Ishikawa (cell line): ENCODE measurements around the gene KPNA4.

Source experiments
- CEBPB ChIP-seq: IDR thresholded peaks from 2 replicates; pipeline ENCODE4 v1.6.1; 2012
- CREB1 ChIP-seq: IDR thresholded peaks from 2 replicates; pipeline ENCODE4 v1.6.1; 2012; ENCODE audit warnings: low read depth
- EGR1 ChIP-seq: IDR thresholded peaks from 2 replicates; pipeline ENCODE4 v1.6.1; 2012
- EP300 ChIP-seq: IDR thresholded peaks from 2 replicates; pipeline ENCODE4 v1.6.1; 2012; ENCODE audit warnings: borderline replicate concordance
- FOXM1 ChIP-seq: IDR thresholded peaks from 2 replicates; pipeline ENCODE4 v1.6.1; 2012; ENCODE audit warnings: low read depth, borderline replicate concordance
- NFIC ChIP-seq: IDR thresholded peaks from 2 replicates; pipeline ENCODE4 v1.6.1; 2012
- RAD21 ChIP-seq: IDR thresholded peaks from 2 replicates; pipeline ENCODE4 v1.6.1; 2012; ENCODE audit warnings: low read depth
- TAF1 ChIP-seq: IDR thresholded peaks from 2 replicates; pipeline ENCODE4 v1.6.1; 2012; ENCODE audit warnings: low read depth, mild to moderate bottlenecking
- TCF12 ChIP-seq: IDR thresholded peaks from 2 replicates; pipeline ENCODE4 v1.6.1; 2012; ENCODE audit warnings: low read depth
- TEAD4 ChIP-seq: IDR thresholded peaks from 2 replicates; pipeline ENCODE4 v1.6.1; 2012
- YY1 ChIP-seq: IDR thresholded peaks from 2 replicates; pipeline ENCODE4 v1.6.1; 2012; ENCODE audit warnings: low read depth
- ZBTB7A ChIP-seq: IDR thresholded peaks from 2 replicates; pipeline ENCODE4 v1.6.1; 2012; ENCODE audit warnings: low read depth
- TF ChIP-seq, protein P1 (sequence below): IDR thresholded peaks from 2 replicates; pipeline ENCODE4 v1.6.1; 2012; ENCODE audit warnings: low read depth, mild to moderate bottlenecking
- TF ChIP-seq, protein P2 (sequence below): IDR thresholded peaks from 2 replicates; pipeline ENCODE4 v1.6.1; 2012
- TF ChIP-seq, protein P3 (sequence below): IDR thresholded peaks from 2 replicates; pipeline ENCODE4 v1.6.1; 2012

The KPNA4 gene

DNA sequence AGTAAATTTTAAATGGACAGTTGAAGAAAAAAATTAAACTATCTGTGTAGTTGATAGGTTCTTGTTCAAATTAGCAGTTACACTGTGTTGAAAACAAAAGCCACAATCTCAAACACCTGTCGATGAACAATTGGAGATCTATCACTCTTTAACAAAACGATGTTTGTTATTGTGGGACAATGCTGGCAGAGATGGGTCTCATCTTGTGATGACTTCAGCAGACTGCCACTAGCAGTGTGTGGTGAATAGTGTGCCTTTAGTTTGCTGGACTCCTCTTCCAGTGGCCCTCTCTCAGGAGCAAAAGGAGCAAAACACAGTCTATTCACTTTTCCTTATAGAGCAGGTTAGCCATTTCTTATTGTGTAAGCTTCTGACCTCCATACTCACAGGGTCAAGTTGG, 101.0 kb downstream of the KPNA4 start:
- TF ChIP-seq FOXM1 (no peak), CREB1 (no peak), ZBTB7A (no peak), CEBPB (no peak), TAF1 (no peak), TEAD4 (no peak), EGR1 (no peak)
- TF ChIP-seq, protein P1, sequence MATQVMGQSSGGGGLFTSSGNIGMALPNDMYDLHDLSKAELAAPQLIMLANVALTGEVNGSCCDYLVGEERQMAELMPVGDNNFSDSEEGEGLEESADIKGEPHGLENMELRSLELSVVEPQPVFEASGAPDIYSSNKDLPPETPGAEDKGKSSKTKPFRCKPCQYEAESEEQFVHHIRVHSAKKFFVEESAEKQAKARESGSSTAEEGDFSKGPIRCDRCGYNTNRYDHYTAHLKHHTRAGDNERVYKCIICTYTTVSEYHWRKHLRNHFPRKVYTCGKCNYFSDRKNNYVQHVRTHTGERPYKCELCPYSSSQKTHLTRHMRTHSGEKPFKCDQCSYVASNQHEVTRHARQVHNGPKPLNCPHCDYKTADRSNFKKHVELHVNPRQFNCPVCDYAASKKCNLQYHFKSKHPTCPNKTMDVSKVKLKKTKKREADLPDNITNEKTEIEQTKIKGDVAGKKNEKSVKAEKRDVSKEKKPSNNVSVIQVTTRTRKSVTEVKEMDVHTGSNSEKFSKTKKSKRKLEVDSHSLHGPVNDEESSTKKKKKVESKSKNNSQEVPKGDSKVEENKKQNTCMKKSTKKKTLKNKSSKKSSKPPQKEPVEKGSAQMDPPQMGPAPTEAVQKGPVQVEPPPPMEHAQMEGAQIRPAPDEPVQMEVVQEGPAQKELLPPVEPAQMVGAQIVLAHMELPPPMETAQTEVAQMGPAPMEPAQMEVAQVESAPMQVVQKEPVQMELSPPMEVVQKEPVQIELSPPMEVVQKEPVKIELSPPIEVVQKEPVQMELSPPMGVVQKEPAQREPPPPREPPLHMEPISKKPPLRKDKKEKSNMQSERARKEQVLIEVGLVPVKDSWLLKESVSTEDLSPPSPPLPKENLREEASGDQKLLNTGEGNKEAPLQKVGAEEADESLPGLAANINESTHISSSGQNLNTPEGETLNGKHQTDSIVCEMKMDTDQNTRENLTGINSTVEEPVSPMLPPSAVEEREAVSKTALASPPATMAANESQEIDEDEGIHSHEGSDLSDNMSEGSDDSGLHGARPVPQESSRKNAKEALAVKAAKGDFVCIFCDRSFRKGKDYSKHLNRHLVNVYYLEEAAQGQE: no peak
- TF ChIP-seq, protein P2, sequence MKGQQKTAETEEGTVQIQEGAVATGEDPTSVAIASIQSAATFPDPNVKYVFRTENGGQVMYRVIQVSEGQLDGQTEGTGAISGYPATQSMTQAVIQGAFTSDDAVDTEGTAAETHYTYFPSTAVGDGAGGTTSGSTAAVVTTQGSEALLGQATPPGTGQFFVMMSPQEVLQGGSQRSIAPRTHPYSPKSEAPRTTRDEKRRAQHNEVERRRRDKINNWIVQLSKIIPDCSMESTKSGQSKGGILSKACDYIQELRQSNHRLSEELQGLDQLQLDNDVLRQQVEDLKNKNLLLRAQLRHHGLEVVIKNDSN: no peak
- TF ChIP-seq, protein P3, sequence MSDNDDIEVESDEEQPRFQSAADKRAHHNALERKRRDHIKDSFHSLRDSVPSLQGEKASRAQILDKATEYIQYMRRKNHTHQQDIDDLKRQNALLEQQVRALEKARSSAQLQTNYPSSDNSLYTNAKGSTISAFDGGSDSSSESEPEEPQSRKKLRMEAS: no peak

DNA sequence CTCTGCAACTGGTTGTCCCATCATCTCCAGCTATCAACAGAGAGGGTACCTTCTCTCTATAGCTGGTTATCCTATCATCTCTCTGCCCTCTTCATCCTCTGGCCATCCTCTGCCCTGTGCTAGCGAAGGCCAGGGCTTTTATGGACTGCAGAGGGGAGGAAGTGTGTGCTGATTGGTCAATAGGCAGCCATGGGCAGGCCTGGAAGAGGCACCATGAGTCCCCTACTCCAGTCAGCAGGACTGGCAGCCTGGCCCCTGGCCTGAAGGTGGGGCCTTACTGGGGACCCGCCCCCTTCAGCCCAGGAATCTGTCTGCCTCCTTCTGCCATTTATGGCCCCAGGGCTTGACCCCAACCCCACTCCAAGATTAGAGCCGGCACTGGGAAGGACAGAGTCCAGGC, 105.3 kb downstream of the KPNA4 start:
- TF ChIP-seq, protein P3: no peak
- no peak for TF ChIP-seq RAD21

DNA sequence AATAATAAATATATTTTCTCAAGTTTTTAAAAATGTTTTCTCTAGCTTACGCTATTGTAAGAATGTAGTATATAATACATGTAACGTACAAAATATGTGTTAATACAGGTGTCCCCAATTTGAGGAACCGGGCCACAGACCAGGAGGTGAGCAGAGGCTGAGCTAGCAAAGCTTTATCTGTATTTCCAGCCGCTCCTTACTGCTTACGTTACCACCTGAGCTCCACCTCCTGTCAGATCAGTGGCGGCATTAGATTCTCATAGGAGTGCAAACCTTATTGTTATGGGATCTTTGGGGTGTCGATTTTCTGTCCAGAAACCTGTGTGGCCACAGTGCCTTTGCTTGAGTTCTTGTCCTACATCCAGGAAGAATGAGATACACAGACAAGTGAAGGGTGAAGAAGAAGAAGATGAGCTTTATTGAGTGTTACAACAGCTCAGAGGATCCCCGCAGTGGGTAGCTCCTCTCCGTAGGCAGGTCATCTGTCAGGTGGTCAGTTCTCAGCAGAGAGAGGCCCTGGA, 105.9 kb downstream of the KPNA4 start:
- TF ChIP-seq CREB1: no peak
- no peak for TF ChIP-seq EGR1
- TF ChIP-seq, protein P3: no peak
- no peak for TF ChIP-seq EP300
- TF ChIP-seq TAF1: no peak
- no peak for TF ChIP-seq ZBTB7A
- TF ChIP-seq NFIC: no peak
- TF ChIP-seq RAD21: no peak
- TF ChIP-seq YY1: no peak

DNA sequence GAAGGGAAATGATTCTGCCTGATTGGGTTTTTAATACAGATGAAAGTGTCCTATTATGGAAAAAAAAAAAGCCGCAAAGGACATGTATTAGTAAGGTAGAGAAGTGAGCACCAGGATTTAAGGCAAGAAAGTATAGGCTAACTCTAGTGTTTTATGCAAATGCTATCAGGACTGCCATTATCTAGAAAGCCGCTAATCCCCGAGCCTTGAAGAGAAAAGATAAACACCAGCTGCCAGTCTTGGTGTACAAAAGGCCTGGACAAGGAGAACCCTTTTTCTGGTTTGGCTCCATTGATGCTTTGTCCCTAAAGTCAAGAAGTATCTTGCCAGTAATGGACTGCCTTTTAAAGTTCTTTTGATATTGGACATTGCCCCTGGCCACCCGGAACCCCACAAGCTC, 107.2 kb downstream of the KPNA4 start:
- no peak for TF ChIP-seq EP300
- TF ChIP-seq, protein P3: no peak
- TF ChIP-seq, protein P1: no peak
- no peak for TF ChIP-seq CREB1
- TF ChIP-seq EGR1: no peak
- TF ChIP-seq YY1: no peak
- no peak for TF ChIP-seq FOXM1
- no peak for TF ChIP-seq ZBTB7A
- no peak for TF ChIP-seq CEBPB
- no peak for TF ChIP-seq TEAD4

DNA sequence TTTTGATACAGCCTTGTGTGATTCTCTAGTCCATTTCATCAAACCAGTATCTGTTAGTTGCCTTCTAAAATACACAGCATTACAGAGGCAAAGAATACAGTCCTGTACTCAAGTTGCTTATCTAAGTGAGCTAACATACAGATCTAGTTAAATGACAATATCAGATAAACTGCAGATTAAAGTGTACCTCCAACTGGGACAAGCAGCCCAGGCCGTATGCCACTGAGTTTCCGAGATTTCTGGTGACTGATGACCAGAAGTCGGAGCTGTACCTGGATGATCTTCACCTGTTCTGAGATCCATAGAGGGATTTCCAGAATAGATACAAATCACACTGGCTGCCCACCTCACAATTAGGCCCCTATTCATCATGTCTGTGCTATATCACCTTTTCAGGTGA, 109.5 kb downstream of the KPNA4 start:
- TF ChIP-seq FOXM1 (no peak), TEAD4 (no peak), RAD21 (no peak), NFIC (no peak), ZBTB7A (no peak), CREB1 (no peak), YY1 (no peak), EP300 (no peak), TCF12 (no peak), EGR1 (no peak)
- TF ChIP-seq, protein P3: no peak
- TF ChIP-seq, protein P2: no peak

DNA sequence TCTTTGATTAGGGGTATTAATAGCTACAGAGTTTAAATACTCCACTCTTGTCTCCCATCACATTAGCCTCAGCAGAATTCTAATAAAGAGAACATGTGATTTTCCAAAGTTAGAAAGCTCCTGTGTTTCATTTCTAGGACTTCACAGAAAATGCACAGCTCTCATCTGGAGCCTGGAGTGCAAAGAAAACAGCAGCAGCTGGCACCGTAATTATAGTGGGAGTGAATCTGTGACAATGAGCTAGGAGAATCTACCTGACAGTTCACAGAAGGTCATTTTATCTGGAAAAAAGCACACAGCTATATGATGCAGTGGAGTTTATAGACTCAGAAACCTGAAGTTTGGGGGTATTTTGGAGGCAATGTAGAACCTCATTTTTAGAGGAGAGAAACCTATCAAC, 110.4 kb downstream of the KPNA4 start:
- TF ChIP-seq EP300 (no peak), EGR1 (no peak), YY1 (no peak), CREB1 (no peak), TCF12 (no peak), RAD21 (no peak), ZBTB7A (no peak), NFIC (no peak), CEBPB (no peak), TEAD4 (no peak), FOXM1 (no peak), TAF1 (no peak)
- TF ChIP-seq, protein P3: no peak
- TF ChIP-seq, protein P1: no peak
- TF ChIP-seq, protein P2: no peak
